ENCODE measurements around the gene CLCN3. TPM values are rescaled to one million over a fixed set of nuclear protein-coding genes. Genes with fewer than 3 reads are reported as not detected.

Gene CLCN3
- total and polyA plus RNA-seq, 12 donors, result 13.1 to 94.9 (median 62.9) TPM

DNA sequence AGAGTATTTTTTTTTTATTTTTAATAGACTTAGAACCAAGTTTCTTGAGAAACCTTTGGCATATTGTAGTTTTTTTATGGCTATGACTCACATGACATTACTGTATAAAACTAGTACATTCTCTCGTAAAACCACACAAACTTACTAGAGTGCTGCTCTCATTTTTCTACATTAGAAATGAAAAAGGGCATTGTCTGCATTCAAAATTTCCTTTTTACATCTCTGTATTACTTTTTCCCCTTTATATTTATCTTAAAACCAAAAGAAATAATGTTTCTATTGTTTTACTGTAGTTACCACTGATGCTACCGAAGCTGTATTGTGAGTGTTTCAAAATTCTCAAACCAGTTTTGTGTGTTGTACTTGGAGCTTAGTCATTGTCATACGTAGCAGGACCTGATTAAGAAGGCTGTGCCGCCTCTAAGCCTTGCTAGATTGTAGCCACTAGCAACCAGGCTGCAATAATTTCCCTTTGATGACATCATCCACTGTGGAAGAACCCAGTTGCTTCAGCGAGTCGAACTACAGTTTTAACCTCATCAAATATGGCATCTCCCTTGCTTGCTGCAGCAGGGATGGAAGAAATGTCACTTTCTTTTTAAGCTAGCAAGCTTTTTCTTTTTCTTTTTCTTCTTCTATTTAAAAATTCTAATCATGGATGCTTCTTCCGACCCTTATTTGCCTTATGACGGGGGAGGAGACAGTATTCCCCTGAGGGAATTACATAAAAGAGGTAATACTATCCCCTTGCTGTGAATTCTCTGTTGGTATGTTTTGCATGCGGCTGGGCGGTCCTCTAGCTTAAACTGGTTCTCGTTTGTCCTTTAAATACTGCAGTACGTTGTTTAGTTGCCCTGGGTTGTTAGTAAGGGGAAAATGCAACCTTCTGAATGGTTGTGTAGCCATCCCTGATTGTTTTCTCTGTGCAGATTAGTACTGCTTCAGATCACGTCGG, 39.6 kb downstream of the CLCN3 start:
- H3K36me3 ChIP-seq, result no peaks in the 10 kb centered on the region
- ATAC-seq, result peak; percentile 96 to 100 (median 99)
- H3K4me3 ChIP-seq, result peak overlapping the region; percentile 19 to 59 (median 50)
- no peaks in the 10 kb centered on the region for H3K27me3 ChIP-seq
- intact Hi-C loops (cut with DNase I), result loop anchor here in 8 of 10 donors (1.0 to 10.0 kb wide), 5 partner anchors 33 to 45 kb away; partner anchors contain the start of genes CLCN3 (in 6 of the 8) and NEK1 (in 1 of the 8)
- peaks cover 0 to 64% (median 33%) of the 10 kb centered on the region in 9 donors for H3K4me1 ChIP-seq
- H3K9me3 ChIP-seq, result no peaks in the 10 kb centered on the region
- TF ChIP-seq CTCF (IDR thresholded peaks at IDR 0.05), result no peak
- peak overlapping the region; percentile 68 to 89 (median 84) for H3K27ac ChIP-seq
- peak in 1 of 2 donors; percentile 89 for DNase-seq
- WGBS, 2 donors, result 3 to 4% methylated on average over 14 of the region's 14 CpGs

DNA sequence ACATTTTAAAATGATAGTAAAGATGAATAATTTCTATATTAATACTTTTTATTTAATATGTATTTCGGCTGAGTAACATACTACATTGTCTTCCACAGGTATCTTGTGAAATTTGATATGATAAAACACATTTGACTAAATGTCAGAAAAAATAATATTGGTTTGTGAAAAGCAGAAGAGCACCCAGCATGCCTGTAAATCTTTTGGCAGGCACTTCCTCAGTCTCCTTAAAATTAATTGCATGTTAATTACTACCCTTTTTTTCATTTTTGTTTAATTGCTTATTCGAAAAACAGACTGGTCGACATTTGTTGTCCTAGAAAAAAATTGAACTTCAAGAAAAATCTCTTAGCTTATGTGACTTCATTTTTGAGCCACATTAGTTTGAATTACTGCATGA, 40.6 kb downstream of the CLCN3 start:
- H3K36me3 ChIP-seq, result no peaks in the 10 kb centered on the region
- intact Hi-C loops (cut with DNase I), result loop anchor here in 6 of 10 donors (1.0 to 10.0 kb wide), 5 partner anchors 34 to 46 kb away; partner anchors contain the start of genes CLCN3 (in 4 of the 6) and NEK1 (in 1 of the 6)
- ATAC-seq (no peak), DNase-seq (no peak)
- H3K9me3 ChIP-seq, result no peaks in the 10 kb centered on the region
- H3K27ac ChIP-seq, result peak overlapping the region; percentile 68 to 89 (median 84)
- peaks cover 0 to 72% (median 42%) of the 10 kb centered on the region in 9 donors for H3K4me1 ChIP-seq
- 41 to 59% methylated on average over 3 of the region's 3 CpGs for WGBS, 2 donors
- H3K4me3 ChIP-seq, result peak overlapping the region; percentile 5 to 59 (median 50)
- TF ChIP-seq CTCF (IDR thresholded peaks at IDR 0.05), result no peak
- no peaks in the 10 kb centered on the region for H3K27me3 ChIP-seq

DNA sequence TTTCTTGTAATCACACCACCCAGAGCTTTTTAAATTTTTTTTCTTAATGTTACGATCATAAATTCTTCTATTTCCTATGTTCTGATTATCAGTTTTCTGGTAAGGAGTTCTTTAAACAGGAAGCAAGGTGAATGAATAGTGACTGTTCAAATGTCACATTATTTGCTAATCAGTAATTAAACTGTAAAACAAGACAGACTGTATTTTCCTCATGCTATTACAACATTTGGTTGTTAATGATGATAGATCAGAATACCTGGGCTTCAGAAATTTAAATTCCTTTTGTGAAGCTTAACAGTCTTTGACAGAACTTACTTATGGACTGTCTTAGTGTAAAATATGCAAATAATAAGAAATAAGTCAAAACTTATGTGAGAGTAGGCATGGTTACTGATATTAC, 41.4 kb downstream of the CLCN3 start:
- no peak for TF ChIP-seq CTCF (IDR thresholded peaks at IDR 0.05)
- Histone ChIP-seq H3K4me1 (peaks cover 0 to 76% (median 48%) of the 10 kb centered on the region in 9 donors), H3K4me3 (peak overlapping the region; percentile 5 to 59 (median 50)), H3K9me3 (peaks cover 0 to 4% (median 0%) of the 10 kb centered on the region in 11 donors), H3K36me3 (peaks cover 0 to 6% (median 0%) of the 10 kb centered on the region in 9 donors), H3K27me3 (no peaks in the 10 kb centered on the region), H3K27ac (peak overlapping the region in 9 of 10 donors; percentile 42 to 89 (median 84))
- ATAC-seq (no peak), DNase-seq (no peak)
- intact Hi-C loops (cut with DNase I), result loop anchor here in 5 of 10 donors (2.0 to 10.0 kb wide), 5 partner anchors 17 to 47 kb away; partner anchors contain the start of genes CLCN3 (in 2 of the 5) and NEK1 (in 1 of the 5)
- WGBS, 2 donors, result 69 to 70% methylated on average over 1 of the region's 1 CpG

- intact Hi-C loops (cut with DNase I), result loop anchor here in 4 of 10 donors (2.0 to 10.0 kb wide), 4 partner anchors 17 to 47 kb away; partner anchors contain the start of genes CLCN3 (in 1 of the 4) and NEK1 (in 1 of the 4)
- peaks cover 0 to 9% (median 4%) of the 10 kb centered on the region in 11 donors for H3K9me3 ChIP-seq
- peak overlapping the region in 8 of 10 donors; percentile 30 to 89 (median 84) for H3K27ac ChIP-seq
- WGBS, 2 donors, result 58 to 68% methylated on average over 3 of the region's 3 CpGs
- no peak for TF ChIP-seq CTCF (IDR thresholded peaks at IDR 0.05)
- ATAC-seq (no peak), DNase-seq (no peak)
- H3K4me1 ChIP-seq, result peaks cover 0 to 76% (median 48%) of the 10 kb centered on the region in 9 donors
- H3K27me3 ChIP-seq, result no peaks in the 10 kb centered on the region
- peak overlapping the region in 9 of 10 donors; percentile 28 to 59 (median 50) for H3K4me3 ChIP-seq
- H3K36me3 ChIP-seq, result peaks cover 0 to 6% (median 0%) of the 10 kb centered on the region in 9 donors
Observed at GRCh38 chr4:169662206-169662605, 41.8 kb downstream of the CLCN3 start.

Data from heart right ventricle (tissue), 16 donors.